ENCODE measurements around the gene ROGDI.

The ROGDI gene

GRCh38 chr16:4801962-4802658 lies at the start of gene ROGDI:
Gene ROGDI, minus strand, starts transcription at chr16:4802633. Its CDS starts 62 bp downstream, at chr16:4802571.
- peak within 1 kb of the TSS; percentile 73 for H3K4me3 ChIP-seq (ENCODE audit: low read depth, low read length)
- no peak; the same call in 1 of the 2 replicates for TF ChIP-seq MAX (IDR thresholded peaks at IDR 0.05; ENCODE audit: low read depth, low read length)
- no peak for TF ChIP-seq CTCF (IDR thresholded peaks at IDR 0.05; ENCODE audit: low read depth, low read length)
- TF ChIP-seq POLR2A (IDR thresholded peaks at IDR 0.05; ENCODE audit: extremely low read depth, insufficient read length): peak; percentile 19
- peak; percentile 45; the same call in 1 of the 2 replicates for TF ChIP-seq MYC (IDR thresholded peaks at IDR 0.05; ENCODE audit: low read depth, low read length)
- DNase-seq (ENCODE audit: low read depth): peak; percentile 83

GRCh38 chr16:4850211-4850610 lies 47.8 kb upstream of the ROGDI start:
- TF ChIP-seq MYC (IDR thresholded peaks at IDR 0.05; ENCODE audit: low read depth, low read length) (no peak), POLR2A (IDR thresholded peaks at IDR 0.05; ENCODE audit: extremely low read depth, insufficient read length) (no peak), MAX (IDR thresholded peaks at IDR 0.05; ENCODE audit: low read depth, low read length) (no peak)
- DNase-seq (ENCODE audit: low read depth): no peak
- peak overlapping the region; percentile 77 for H3K4me3 ChIP-seq (ENCODE audit: low read depth, low read length)

GRCh38 chr16:4847774-4848587 lies 45.5 kb upstream of the ROGDI start:
- DNase-seq (ENCODE audit: low read depth): peak; percentile 81
- TF ChIP-seq MYC (IDR thresholded peaks at IDR 0.05; ENCODE audit: low read depth, low read length) (no peak), MAX (IDR thresholded peaks at IDR 0.05; ENCODE audit: low read depth, low read length) (no peak), POLR2A (IDR thresholded peaks at IDR 0.05; ENCODE audit: extremely low read depth, insufficient read length) (no peak), CTCF (IDR thresholded peaks at IDR 0.05; ENCODE audit: low read depth, low read length) (no peak)
- peak overlapping the region; percentile 77 for H3K4me3 ChIP-seq (ENCODE audit: low read depth, low read length)

- TF ChIP-seq POLR2A (IDR thresholded peaks at IDR 0.05; ENCODE audit: extremely low read depth, insufficient read length): peak; percentile 80
- no peak for TF ChIP-seq CTCF (IDR thresholded peaks at IDR 0.05; ENCODE audit: low read depth, low read length)
- TF ChIP-seq MYC (IDR thresholded peaks at IDR 0.05; ENCODE audit: low read depth, low read length): peak; percentile 22; the same call in 1 of the 2 replicates
- peak; percentile 99 for TF ChIP-seq MAX (IDR thresholded peaks at IDR 0.05; ENCODE audit: low read depth, low read length)
- DNase-seq (ENCODE audit: low read depth): peak; percentile 98
- peak within 1 kb of the TSS; percentile 77 for H3K4me3 ChIP-seq (ENCODE audit: low read depth, low read length)
These were observed 44.7 kb upstream of the ROGDI start, which contains the start of the genes GLYR1 and UBN1 for GRCh38 chr16:4846901-4847773. Gene GLYR1, minus strand, starts transcription at chr16:4847288. Its CDS starts 23 bp downstream, at chr16:4847265. Gene UBN1, plus strand, starts transcription at chr16:4847481. Its CDS starts 5,437 bp downstream, at chr16:4852918.

- TF ChIP-seq MYC (IDR thresholded peaks at IDR 0.05; ENCODE audit: low read depth, low read length) (no peak), MAX (IDR thresholded peaks at IDR 0.05; ENCODE audit: low read depth, low read length) (no peak), POLR2A (IDR thresholded peaks at IDR 0.05; ENCODE audit: extremely low read depth, insufficient read length) (no peak), CTCF (IDR thresholded peaks at IDR 0.05; ENCODE audit: low read depth, low read length) (no peak)
- peak; percentile 74 for DNase-seq (ENCODE audit: low read depth)
- H3K4me3 ChIP-seq (ENCODE audit: low read depth, low read length): peak overlapping the region; percentile 70
These were observed 44.1 kb upstream of the ROGDI start for GRCh38 chr16:4846503-4846900.
